Stimulated activated CD8-positive, alpha-beta memory T cell treated with anti-CD3 and anti-CD28 coated beads, Interleukin-4, amount 100 ng/mL, for 1 hour (primary cell): Measurements from ENCODE around the gene RACK1.

ENCODE experiments used
- DNase-seq, 2 donors: peaks; one replicate each; pipeline ENCODE4 v3.0.0-alpha.2; 2020; ENCODE audit warnings: low read depth in 2 of 2, low spot score in 1 of 2

The RACK1 gene

DNA sequence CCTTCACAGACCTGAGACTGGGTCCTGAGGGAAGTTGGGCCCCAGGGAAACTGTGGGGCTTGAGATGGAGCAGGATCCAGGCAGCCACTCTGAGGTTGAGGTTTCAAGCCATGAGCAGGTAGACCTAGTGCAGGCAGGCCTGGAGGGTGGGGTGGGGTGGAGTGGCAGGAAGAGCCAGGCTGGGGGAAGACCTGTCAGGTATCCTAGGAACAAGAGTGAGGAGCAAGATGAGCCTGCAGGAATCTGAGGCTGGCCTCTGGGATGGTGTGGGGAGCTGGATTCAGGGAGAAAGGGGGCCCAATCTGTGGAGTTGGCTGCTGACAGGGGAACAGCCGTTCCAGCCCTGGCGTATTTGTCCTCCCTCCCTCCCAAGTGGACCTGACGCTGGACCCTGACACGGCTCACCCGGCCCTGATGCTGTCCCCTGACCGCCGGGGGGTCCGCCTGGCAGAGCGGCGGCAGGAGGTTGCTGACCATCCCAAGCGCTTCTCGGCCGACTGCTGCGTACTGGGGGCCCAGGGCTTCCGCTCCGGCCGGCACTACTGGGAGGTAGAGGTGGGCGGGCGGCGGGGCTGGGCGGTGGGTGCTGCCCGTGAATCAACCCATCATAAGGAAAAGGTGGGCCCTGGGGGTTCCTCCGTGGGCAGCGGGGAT, 9.8 kb downstream of the RACK1 start:
- DNase-seq: no peak

DNA sequence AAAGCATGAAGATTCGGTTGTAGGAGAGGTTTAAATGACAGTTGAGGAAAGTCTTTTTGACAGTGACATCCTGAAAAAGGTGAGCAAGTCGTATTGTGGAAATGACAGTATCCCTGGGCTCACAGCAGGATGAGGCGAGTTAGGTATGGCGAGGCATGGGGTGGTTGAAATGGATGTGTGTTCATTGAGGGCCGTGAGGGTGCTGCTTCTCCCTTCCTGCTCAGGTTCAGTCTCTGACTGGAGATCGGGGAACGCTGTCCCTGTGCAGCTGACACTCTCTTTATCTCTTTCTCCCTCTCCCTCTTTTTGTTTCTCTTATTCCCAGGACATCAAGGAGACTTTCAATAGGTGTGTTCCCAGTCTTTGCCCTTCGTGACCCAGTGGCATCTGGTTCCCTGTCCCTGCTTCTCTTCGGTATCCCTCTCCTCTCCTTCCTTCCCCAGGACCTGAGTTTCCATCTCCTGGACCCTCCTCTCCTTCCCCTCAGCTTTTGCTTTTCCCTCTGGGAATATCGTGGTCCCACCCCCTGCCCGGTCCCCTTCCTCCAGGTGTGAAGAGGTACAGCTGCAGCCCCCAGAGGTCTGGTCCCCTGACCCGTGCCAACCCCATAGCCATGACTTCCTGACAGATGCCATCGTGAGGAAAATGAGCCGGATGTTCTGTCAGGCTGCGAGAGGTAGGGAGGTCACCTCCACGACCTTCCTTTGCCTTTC, 10.5 kb downstream of the RACK1 start:
- no peak for DNase-seq

DNA sequence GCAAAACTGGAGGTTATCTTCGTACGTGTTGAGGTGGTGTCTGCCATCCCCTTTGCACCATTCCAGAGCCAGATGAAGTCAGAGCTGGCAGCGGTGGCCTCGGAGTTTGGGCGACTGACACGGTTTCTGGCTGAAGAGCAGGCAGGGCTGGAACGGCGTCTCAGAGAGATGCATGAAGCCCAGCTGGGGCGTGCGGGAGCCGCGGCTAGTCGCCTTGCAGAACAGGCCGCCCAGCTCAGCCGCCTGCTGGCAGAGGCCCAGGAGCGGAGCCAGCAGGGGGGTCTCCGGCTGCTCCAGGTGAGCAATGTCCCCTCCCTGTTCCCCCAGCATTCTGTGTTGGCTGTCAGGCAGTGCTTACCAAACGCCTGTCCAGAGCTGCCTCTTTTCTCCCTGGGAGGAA, 11.1 kb downstream of the RACK1 start:
- DNase-seq: no peak

DNA sequence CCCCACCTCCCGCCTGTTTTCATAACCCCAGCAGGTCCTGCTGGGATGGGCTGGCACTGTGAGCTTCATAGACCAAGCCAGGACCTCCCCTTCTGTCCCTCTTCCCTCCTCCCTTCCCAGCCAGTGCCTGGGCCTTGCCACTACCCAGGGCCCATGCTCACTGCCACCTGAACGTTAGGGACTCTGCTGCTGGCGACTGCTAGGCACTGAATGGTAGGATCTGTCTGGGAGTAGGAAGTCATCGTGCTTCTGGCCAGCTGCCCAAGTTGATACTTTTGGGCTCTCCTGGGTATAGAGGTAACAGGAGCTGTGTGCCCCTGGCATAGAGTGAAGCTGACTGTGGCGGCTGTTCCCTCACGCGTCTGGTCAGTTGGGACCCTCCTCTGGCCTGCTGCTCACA, 12.3 kb downstream of the RACK1 start:
- no peak for DNase-seq

DNA sequence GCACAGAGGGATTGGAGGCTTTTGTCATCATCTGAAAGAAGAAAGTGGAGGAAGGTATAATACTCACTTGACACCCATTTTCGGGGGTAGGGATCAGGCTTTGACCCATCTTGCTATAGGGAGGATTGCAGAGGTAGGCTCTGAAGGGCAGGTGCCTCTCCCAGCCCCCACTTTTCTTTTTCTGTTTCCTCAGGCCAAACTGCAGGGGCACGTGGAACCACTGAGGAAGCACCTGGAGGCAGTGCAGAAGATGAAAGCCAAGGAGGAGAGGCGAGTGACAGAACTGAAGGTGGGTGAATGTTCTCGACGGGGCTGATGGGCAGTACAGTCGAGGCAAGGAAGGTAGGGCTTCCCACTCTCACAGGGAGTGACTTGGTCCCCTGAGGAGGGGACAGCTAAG, 13.2 kb downstream of the RACK1 start:
- DNase-seq: no peak

DNA sequence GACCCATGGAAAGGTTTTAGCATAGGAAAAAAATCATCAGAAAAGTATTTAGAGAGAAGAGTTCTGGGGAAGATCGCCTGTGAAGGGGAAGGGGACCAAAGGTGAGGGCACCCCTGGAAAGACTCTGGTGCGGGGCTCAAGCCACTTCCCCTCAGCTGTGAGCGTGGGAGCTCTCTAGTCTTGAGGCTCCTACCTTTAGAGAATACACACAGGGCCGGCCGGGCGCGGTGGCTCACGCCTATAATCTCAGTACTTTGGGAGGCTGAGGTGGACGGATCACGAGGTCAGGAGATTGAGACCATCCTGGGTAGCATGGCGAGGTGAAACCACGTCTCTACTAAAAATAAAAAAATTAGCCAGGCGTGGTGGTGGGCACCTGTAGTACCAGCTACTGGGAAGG, 13.7 kb downstream of the RACK1 start:
- no peak for DNase-seq

DNA sequence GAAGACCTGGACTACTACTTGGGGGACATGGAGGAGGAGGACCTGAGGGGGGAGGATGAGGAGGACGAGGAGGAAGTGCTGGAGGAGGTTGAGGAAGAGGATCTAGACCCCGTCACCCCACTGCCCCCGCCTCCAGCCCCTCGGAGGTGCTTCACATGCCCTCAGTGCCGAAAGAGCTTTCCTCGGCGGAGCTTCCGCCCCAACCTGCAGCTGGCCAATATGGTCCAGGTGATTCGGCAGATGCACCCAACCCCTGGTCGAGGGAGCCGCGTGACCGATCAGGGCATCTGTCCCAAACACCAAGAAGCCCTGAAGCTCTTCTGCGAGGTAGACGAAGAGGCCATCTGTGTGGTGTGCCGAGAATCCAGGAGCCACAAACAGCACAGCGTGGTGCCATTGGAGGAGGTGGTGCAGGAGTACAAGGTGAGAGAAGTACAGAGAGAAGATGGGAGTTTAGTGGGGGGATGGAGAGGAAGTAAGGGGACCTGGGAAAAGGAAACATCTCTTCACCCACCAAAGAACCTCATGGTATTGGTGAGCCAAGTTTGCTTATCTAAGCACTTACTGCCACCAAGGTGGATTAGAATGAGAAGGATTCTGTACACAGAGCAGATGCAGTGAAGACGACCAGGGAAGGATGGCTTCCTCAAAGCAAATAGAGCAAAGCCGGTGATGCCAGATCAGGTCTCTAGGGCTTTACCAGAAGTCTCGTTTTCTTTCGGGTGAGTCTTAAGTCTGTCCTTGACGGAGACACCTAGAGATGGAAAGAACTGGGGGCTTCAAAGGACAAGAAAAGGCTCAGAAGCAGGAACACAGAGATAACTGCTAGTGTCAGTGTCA, 19.1 kb downstream of the RACK1 start:
- no peak for DNase-seq

DNA sequence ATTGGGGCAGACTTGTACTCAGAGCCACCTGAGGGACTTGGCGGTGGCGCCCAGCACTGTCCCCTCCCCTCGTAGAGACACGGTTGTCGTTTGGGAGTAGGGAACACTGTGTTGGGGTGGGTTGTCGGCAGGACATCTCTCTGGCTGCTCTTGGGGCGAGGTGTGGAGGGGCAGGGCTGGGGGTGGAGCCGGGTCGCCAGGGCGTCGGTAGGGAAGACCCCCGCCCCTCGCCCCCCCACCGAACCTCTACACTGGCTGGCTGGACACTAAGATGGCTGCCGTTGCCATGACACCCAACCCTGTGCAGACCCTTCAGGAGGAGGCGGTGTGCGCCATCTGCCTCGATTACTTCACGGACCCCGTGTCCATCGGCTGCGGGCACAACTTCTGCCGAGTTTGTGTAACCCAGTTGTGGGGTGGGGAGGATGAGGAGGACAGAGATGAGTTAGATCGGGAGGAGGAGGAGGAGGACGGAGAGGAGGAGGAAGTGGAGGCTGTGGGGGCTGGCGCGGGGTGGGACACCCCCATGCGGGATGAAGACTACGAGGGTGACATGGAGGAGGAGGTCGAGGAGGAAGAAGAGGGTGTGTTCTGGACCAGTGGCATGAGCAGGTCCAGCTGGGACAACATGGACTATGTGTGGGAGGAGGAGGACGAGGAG, 19.8 kb downstream of the RACK1 start:
- no peak for DNase-seq

DNA sequence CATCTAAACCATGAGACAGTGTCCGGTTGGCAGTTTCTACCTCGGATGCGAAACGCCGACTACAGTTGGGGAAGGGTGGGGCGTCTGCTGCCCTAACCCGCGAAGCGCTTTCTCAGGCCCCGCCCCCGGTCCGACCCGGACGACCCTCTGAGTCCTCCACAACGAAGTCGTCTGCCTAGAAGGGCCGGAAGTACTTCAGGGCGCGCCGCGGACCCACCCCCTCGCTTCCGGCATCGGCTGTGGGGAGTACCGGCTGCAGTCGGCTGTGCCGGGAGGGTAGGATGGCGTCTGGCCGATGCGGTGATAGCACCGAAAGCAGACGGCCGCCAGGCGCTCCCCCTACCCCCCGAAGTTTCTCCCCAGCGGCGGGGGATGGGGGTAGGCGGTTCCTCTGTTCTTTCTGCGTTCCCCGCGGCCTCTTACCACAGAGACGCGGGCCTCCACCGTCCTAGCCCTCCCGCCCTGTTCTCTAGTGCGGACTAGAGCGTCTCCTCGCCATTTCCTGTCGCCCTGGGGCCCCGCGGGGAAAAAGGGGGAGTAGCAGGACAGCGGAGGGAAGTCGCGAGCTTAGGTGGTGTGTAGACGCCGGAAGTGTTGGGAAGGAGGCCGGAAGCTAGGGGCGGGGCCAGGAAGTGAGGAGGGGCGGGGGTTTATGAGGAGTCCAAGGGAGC, 20.5 kb downstream of the RACK1 start, which contains the start of gene TRIM41:
Gene TRIM41 (plus strand): TSS at position 224 of the 671 bp plus-strand sequence. CDS start 719 bp downstream, outside the sequence.
- peak; percentile 95 to 97 for DNase-seq

DNA sequence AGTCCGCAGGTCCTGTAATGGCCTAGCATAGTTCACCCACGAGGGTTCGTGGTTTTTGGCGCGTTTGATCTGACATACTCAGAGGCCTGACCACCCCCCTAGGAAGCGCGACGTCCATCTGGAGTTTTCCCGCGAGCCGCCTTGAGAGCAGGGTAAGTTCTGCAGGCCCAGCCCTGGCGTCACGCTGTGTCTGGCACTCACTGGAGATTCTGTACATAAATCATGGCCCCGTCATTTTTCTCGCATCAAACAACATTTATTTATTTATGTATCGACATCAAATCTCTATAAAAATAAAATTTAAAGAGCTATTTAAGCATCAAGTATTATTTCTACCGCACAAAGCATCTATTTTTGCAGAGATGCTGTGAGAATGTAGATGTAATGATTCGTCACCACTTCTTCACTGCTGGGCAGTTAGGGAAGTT, 21.1 kb downstream of the RACK1 start:
- DNase-seq: no peak

DNA sequence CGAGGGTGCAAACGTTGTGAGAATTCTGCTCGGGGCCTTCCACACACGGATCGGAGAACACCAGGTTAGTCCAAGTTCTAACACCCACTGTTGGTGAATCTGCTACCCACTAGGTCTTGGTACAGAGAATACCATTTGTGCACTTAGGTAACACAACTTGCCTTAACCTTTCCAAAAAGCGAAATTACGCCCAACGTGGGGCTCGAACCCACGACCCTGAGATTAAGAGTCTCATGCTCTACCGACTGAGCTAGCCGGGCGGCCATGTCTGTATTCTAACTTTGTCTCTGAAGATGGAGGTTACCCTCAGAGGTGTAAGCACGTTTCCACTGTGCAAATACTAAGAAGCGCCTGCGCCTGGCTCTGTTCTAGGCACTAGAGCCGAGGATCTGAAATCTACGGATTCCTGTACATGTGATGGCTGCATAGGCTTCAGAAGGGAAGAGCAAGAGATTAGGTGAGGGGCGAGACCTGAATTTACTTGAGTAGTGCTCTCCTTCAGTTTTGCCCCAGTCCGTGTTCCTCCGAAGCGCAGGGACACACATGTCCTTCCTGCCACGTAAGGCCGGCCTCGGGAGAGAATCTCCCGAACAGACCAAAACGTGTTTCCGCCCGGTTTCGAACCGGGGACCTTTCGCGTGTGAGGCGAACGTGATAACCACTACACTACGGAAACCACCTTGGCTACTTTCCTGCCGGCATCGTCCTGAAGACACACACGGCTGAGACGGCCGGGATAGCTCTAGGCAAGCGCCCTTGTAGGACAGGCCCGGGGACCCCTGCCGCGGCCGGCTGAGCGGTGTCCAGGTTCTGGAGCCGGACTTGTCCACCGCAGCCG, 21.7 kb downstream of the RACK1 start:
- peak; percentile 96 to 98 for DNase-seq

DNA sequence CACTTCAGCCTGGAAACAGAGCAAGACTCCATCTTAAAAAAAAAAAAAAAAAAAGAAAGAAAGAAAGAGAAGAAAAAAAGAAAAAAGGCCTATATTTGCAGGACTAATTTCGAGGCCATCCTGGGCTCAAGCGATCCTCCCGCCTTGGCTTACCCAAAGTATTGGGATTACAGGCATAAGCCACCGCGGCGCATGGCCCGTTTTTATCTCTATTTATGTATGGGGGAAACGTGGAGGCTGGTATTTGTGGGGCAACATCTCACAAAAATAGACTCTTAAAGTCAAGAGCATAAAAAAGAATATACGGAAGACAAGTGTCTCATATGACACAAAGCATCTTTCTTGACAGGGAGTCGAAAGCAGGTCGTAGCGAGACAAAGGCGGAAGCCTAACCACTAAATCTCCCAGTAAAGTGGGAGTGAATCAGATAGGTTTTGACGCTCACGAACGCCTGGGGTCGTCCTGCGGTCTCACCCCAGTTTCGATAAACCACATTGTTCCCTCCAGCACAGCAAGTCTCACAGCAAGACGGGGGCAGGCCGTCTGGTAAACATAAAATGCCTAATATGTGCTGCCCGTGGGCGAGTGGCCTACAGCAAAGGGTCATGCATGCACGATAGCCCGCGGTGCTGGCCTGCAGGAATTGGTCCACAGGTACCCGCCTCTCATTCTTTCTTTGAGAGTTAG, 22.5 kb downstream of the RACK1 start:
- DNase-seq: no peak

DNA sequence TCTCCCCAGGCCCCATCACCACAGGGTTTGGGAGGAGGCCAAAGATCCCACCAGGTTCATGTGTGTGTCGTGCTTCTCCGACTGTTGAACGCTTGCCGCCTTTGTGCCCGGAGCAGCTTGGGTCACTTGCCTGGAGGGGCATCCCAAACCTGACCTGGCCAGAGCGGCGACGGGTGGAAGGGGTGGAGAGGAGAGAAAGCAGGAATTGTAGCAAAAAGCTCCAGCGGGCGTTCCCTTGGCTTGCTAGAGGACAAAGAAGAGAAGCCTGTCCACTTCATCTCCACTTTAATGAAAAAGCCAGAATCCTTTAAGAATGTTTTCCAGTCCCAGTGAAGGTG, 23.6 kb downstream of the RACK1 start:
- no peak for DNase-seq

DNA sequence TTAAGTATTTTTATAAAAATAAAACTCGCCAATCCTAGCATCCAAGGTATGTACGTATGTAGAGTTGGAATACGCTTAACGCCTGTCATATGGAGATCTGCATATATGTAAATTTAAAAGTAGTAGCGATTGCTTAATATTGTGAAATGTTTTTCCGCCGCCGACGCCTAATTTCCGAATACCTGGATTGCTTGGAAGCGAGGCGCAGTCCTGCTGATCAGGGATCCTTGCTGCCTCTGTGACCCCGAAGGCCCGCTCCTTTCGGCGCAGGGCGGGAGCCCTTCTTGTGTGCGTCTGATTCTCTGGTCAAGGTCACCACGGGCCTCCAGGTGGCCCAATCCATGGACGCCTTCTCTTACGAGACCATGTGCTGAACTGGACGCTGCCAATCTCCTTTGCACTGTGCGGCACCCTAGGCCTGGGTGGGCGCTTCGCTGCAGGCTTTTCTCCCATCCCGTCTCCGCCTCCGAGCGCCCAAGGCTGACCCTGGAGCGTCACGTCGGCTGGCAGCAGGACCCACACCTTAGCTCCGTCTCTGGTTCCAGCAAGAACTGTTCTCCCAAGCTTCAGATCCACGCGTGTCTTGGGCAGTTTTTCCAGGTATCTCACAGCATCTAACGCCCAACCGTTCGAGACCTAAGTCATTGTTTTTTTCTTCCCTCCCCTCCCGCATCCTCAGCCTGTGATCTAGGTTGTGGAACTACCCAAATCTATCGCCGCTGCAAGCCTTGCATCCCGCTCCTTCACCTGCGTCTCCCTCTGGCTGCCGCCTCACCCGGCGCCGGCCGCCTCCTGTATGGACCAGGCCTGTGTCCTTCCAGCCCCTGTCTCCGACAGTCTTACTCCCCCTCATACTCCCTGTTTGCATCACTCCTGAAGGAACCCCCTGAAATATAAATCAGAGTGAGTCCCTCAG, 24.2 kb downstream of the RACK1 start:
- DNase-seq: no peak

DNA sequence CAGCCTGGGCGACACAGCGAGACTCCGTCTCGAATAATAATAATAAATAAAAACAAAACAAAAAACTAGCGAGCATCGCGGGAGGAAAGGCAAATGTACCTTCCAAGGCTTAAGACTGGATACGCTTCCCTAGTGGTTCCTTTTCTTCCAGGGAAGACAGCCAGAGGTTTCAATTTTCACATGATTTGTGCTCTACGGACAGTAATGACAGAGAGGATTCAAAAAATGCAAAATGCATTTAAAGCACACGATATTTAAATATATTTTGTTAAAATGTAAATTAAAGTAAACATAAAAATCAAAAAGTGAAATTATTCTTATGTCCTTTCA, 24.9 kb downstream of the RACK1 start:
- no peak for DNase-seq

DNA sequence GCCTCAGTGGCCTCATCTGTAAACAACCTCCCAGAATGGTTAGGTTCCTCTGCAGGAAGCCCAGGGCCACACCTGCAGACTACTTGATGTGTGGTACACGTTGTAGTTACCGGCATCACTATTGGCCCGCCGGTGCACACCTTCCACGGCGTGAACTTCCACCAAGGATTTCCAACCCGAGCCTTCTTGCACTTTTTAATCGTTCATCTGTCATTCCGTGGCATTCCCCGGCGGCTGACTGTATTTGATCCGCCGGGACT, 26.0 kb downstream of the RACK1 start:
- DNase-seq: no peak

DNA sequence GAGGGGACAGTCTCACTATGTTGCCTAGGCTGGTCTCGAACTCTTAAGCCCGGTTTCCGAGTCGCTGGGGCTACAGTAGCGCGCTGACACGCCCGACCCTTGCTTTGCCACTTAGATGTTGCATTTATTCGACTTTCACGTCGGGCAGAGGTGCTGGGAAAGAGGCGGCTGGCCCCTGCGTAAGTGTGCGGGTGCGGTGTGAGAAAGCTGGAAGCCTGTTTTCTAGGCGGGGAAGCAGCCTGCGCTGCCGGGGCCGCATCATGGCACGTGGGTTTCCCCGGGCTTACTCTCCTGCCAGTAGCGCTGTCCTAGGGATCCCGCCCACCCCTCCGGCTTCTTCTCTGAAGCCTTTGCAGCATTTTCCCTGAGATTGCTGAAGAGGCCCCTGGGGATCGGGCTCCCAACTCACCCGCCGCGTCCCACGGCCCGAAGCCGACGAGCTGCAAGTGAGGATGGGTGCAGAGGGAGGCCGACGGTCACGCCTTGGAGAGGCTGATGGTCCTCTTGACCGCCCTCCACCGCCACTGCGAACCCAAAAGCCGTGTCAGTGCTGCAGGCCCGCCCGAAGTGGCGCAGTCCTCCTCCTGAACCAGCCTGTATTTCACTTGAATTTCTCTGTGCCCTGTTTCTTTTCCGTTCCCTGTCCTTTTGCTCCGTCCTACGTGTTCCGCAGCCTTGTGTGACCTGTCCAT, 26.4 kb downstream of the RACK1 start:
- DNase-seq: no peak
